HG03135 (cell line): Measurements from ENCODE around the gene OR2L8.

Source experiments
- ATAC-seq: cut with Tn5 transposase; IDR thresholded peaks from one replicate; pipeline ENCODE4 v1.9.1; 2021; ENCODE audit warnings: mild to moderate bottlenecking, moderate library complexity; ENCODE audit not compliant: unreplicated experiment

Gene OR2L8

GRCh38 chr1:247948558-247948957 is at the start of gene OR2L8:
Gene OR2L8, plus strand, starts transcription at chr1:247948858. Its CDS starts 0 bp downstream, at chr1:247948858.
- ATAC-seq, result no peak

- ATAC-seq, result no peak
Observed at GRCh38 chr1:247904122-247904521, 44.5 kb upstream of the OR2L8 start.

GRCh38 chr1:247905181-247905580 is 43.5 kb upstream of the OR2L8 start:
- ATAC-seq, result no peak

DNA sequence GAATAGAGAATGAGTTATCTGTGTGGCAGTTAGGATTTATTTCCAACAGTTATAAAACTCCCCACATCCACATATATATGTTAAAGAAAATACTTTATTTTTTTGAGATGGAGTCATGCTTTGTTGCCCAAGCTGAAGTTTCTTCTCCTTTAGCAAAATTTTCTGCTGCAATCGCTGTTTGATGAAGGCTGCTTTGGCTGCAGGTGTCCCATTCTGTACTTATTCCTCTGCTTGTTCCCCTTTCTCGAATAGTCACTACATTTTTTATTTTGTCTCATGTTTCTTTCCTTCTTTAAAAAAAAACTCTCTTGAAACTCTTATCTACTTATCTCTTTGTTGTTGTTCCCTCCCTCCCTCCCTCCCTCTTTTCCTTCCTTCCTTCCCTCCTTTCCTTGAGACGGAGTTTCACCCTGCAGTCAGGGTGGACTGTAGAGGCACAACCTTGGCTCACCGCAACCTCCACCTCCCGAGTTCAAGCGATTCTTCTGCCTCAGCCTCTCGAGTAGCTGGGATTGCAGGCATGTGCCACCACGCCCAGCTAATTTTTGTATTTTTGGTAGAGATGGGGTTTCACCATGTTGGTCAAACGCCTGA is 42.7 kb upstream of the OR2L8 start:
- ATAC-seq, result peak; percentile 24

DNA sequence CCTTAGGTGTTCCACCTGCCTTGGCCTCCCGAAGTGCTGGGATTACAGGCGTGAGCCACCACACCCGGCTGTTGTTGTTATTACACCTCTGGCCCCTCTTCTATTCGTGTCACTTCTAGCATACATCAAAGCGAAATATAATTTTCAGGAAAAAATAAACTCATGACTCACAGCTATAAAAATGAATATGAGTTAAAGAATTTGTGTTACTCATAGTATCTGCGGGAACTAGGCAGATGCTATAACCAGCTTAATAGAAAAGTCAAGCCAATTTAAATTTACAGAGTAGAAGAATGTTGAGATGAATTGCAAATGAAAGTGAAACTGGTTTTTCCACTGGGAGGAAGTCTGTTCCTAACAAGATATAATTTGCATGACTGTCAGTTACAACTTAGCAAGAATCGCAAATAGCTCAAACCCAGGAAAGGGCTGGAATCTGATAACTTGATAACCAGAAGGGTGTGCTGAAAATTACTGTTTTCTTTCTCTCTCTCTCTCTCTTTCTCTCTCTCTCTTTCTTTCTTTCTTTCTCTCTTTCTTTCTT is 42.1 kb upstream of the OR2L8 start:
- peak; percentile 49 for ATAC-seq

DNA sequence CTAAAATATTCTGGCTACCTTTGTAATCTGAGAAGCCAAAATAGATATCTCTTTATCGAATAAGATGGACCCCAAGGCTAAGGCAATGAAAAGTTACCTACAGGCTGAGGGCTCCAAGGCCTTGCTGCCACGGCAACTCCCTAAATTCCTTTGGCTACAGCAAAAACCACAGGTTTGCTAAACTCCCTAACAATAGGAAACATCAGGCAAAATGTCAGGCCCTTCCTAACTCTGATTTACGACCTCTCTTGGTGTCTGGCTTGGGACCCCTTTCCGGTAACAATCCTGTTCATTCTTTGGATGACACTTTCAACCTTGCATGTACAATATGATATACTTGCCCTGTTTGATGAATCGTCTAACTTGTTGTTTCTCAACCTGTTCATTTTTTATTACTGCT is 39.9 kb upstream of the OR2L8 start:
- no peak for ATAC-seq

- no peak for ATAC-seq
Observed at GRCh38 chr1:247913786-247914185, 34.9 kb upstream of the OR2L8 start.

GRCh38 chr1:247914941-247915662 is 33.6 kb upstream of the OR2L8 start:
- no peak for ATAC-seq

- no peak for ATAC-seq
Observed at GRCh38 chr1:247919952-247920351, 28.7 kb upstream of the OR2L8 start, which contains the start of gene OR2T8. Gene OR2T8, plus strand, starts transcription at chr1:247920252. Its CDS starts 766 bp downstream, at chr1:247921018.

DNA sequence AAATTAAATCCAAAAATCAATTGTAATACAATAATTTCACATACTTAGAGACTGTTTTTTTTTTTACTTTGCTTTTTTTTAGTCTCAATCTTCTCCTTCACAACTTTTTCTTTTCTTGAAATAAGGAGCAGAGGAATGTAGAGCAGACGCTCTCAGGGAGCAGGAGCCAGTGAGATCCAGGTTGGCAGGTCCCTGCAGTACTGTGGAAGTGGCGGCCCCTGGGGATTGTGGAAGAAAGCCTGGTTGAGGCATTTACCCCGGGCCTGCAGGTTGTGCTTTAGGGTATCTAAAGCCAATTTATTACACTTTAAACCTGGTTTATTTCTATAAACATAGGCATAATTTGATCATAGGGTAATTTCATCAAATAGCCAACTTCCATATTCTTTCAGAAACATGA is 24.7 kb upstream of the OR2L8 start:
- ATAC-seq, result no peak

DNA sequence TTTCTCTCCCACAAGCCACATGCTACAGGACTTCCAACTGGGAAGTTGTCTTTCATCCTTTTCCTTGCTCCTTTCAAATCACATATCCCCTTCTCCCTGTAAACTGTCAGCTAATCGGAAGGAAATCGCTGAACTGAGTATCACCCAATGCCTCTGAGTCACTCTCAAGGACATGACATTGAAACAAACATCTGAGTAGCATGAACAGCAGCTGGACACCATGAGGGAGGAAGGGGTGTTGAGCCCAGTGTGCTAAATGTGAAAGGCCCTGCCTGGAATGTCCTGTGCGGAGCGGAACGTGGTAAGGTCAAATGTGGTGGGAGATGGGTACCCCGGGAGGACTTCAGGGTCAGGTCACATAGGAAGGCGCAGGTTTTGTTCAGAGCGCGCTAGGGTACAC is 23.8 kb upstream of the OR2L8 start, which contains the start of gene OR2AJ1:
Gene OR2AJ1 (plus strand): TSS at position 22 of the 400 bp plus-strand sequence. CDS start 8,880 bp downstream, outside the sequence.
- ATAC-seq, result no peak

- ATAC-seq, result no peak
Observed at GRCh38 chr1:247933989-247934388, 14.7 kb upstream of the OR2L8 start.

GRCh38 chr1:247935781-247936180 is 12.9 kb upstream of the OR2L8 start:
- ATAC-seq, result no peak

DNA sequence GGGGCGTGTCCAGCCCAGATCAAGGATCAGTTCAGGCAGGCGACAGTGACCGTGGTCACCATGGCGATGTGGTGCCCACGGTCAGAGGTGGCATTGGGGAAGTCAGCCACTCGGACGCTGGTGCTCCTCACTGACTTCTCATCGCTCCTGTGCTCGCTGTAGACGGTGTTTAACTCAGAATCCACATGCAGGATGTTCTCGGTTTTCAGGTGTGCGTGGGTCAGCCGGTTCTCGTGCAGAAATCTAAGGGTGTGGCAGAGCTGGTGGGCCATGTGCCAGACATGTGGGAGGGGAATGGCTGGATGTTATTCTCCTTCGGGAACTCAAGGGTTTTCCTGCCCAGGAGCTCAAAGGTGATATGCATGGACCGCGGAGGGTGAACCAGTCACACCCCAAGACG is 12.2 kb upstream of the OR2L8 start:
- ATAC-seq, result no peak

GRCh38 chr1:247936965-247937734 is 11.5 kb upstream of the OR2L8 start:
- peak; percentile 100 for ATAC-seq

DNA sequence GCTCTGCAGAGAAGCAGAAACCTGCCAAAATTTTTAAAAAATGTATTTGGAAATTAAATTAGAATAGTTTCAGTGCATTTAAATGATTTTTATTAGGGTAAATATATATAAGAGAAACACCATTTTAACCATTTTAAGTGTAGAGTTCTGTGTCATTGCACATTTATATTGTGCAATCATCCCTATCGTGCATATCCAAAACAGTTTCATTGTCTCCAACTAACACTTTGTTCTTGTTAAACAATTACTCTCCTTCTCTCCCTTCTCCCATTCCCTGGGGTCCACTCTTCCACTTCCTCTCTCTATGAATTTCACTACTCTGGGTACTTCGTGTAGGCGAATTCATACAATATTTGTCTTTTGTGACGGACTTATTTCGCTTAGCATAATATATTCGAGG is 6.0 kb upstream of the OR2L8 start:
- no peak for ATAC-seq

GRCh38 chr1:247953408-247953807 is 4.8 kb downstream of the OR2L8 start:
- no peak for ATAC-seq

DNA sequence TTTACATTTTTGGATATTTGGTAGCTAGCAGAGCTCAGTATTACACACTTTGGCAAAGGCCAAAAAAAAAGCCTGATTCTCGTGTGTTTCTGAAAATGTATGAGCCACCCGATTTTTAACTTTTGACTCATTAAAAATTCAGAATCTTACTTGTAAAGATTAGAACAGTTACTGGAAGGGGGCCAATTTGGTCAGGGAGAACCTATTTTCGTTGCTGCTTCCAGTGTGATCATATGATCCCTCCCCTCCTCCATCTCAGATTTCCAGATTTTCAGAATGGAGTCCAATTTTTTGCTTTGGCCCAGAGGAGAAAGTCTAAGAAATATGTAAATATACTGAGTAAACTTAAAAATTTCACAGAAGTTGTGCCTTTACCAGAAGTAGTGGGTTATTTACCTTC is 13.1 kb downstream of the OR2L8 start:
- ATAC-seq, result no peak

DNA sequence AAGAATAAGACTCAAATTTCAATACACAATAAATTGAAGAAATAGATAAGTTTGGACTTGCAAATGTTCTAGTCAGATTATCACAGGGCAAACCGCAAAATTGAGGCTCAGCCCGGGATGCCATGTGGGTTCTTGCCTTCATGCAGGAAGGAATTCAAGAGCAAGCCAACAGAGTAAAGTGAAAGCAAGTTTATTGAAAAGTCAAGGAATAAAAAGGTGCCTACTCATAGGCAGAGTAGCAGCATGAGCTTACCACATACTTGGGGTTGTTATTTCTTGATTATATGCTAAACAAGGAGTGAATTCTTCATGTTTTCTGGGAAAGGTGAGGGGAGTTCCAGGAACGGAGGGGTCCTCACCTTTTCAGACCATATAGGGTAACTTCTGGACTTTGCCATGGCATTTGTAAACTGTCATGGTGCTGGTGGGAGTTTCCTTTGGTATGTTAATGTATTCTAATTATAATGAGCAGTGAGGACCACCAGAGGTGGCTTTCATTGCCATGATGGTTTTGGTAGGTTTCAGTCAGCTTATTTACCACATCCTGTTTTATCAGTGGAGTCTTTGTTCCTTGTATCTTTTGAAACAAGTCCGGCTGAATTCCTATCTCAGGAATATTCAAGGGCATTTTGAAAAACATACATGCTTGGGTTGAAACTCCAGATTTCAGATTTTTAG is 14.4 kb downstream of the OR2L8 start:
- ATAC-seq, result no peak

DNA sequence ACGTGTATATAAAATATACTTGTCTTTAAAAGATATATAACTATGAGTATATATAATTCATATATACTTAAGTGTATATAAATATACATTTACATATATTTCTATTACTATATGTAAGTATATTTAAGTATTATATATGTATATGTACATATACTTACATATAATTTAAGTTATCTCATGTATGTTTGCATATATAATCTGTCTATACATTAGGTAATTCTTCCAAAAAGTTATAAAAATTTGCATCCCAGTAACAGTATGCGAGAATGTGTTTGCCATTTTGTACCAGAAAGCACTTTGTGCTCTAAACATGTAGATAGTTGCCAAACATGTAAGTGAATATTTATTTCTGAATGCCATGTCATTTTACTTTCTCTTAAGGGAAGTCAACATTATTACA is 16.3 kb downstream of the OR2L8 start, which contains the start of gene OR2AK2:
Gene OR2AK2 (plus strand): TSS at position 301 of the 400 bp plus-strand sequence. CDS start 144 bp downstream, outside the sequence.
- ATAC-seq, result no peak
